Ramos (cell line): ENCODE data around the gene SPTB.

Source experiments
- in situ Hi-C: fragments of 300-500 bp; cut with MboI; formaldehyde crosslinking; loops from one replicate; pipeline ENCODE4 v1.14.3; 2022; ENCODE audit warnings: low sequenced_read_pairs; ENCODE audit not compliant: unreplicated experiment

SPTB gene

GRCh38 chr14:64721899-64722298 is 157.8 kb downstream of the SPTB start:
- in situ Hi-C loops, result no loop called here

GRCh38 chr14:64721391-64721791 is 158.3 kb downstream of the SPTB start:
- in situ Hi-C loops, result no loop called here

- in situ Hi-C loops, result no loop called here
Measured at GRCh38 chr14:64720131-64720576, 159.6 kb downstream of the SPTB start.

- in situ Hi-C loops, result no loop called here
Measured at GRCh38 chr14:64719601-64720000, 160.1 kb downstream of the SPTB start.

- in situ Hi-C loops, result no loop called here
Measured at GRCh38 chr14:64718762-64719161, 160.9 kb downstream of the SPTB start.

- in situ Hi-C loops, result no loop called here
Measured at GRCh38 chr14:64717870-64718269, 161.8 kb downstream of the SPTB start.

- in situ Hi-C loops, result no loop called here
Measured at GRCh38 chr14:64715628-64716412, 163.9 kb downstream of the SPTB start.

GRCh38 chr14:64715146-64715627 is 164.5 kb downstream of the SPTB start:
- in situ Hi-C loops, result no loop called here

GRCh38 chr14:64714432-64715025 is 165.2 kb downstream of the SPTB start:
- in situ Hi-C loops, result no loop called here

- in situ Hi-C loops, result no loop called here
Measured at GRCh38 chr14:64713677-64714076, 166.0 kb downstream of the SPTB start.

- in situ Hi-C loops, result no loop called here
Measured at GRCh38 chr14:64711039-64711438, 168.7 kb downstream of the SPTB start.

GRCh38 chr14:64709126-64709525 is 170.6 kb downstream of the SPTB start:
- in situ Hi-C loops, result no loop called here

- in situ Hi-C loops, result no loop called here
Measured at GRCh38 chr14:64708148-64709004, 171.3 kb downstream of the SPTB start.

- in situ Hi-C loops, result no loop called here
Measured at GRCh38 chr14:64707661-64708060, 172.0 kb downstream of the SPTB start.

- in situ Hi-C loops, result no loop called here
Measured at GRCh38 chr14:64706593-64707193, 173.0 kb downstream of the SPTB start.

- in situ Hi-C loops, result no loop called here
Measured at GRCh38 chr14:64706119-64706592, 173.6 kb downstream of the SPTB start.

- in situ Hi-C loops, result no loop called here
Measured at GRCh38 chr14:64705381-64706118, 174.2 kb downstream of the SPTB start.

- in situ Hi-C loops, result no loop called here
Measured at GRCh38 chr14:64704743-64705380, 174.8 kb downstream of the SPTB start.

GRCh38 chr14:64704143-64704742 is 175.5 kb downstream of the SPTB start, which contains the start of gene PLEKHG3:
Gene PLEKHG3, plus strand, starts transcription at chr14:64704424. Its CDS starts 23,208 bp downstream, at chr14:64727632.
- in situ Hi-C loops, result no loop called here
